HepG2 (cell line): ENCODE results near the gene ZNF638. TPM values are rescaled to one million over a fixed set of nuclear protein-coding genes. Genes with fewer than 3 reads are reported as not detected.
A peak's percentile ranks its signal among the peaks of the same experiment; 100 is the strongest.

Source experiments
- BRCA1 ChIP-seq: sonication (generic); formaldehyde crosslinking; IDR thresholded peaks from 2 replicates; pipeline ENCODE4 v1.4.0; 2020; ENCODE audit warnings: missing genetic modification reagents
- CBFB ChIP-seq: sonication (generic); formaldehyde crosslinking; IDR thresholded peaks from 2 replicates; pipeline ENCODE4 v1.4.0; 2020; ENCODE audit warnings: missing genetic modification reagents
- HMG20B ChIP-seq: conservative IDR thresholded peaks from 2 replicates; pipeline ENCODE4 v1.6.1; 2016; ENCODE audit warnings: missing genetic modification reagents, missing compliant biosample characterization
- KLF16 ChIP-seq, 2 experiments: sonication (generic) in 1 of 2; formaldehyde crosslinking in 1 of 2; IDR thresholded peaks; 2 replicates each; pipeline versions ENCODE4 v1.6.1 to v1.8.0; 2016 to 2023; ENCODE audit warnings: missing genetic modification reagents in 2 of 2, missing compliant biosample characterization in 1 of 2
- MAZ ChIP-seq, 2 experiments: sonication (generic) in 1 of 2; formaldehyde crosslinking in 1 of 2; IDR thresholded peaks; 2 replicates each; pipeline versions ENCODE4 v1.5.0 to v1.6.1; 2012 to 2020; ENCODE audit warnings: low read depth in 2 of 2, mild to moderate bottlenecking in 2 of 2, borderline replicate concordance in 1 of 2, improper control_type of control experiment in 1 of 2, low read length in 1 of 2, missing genetic modification reagents in 1 of 2, moderate library complexity in 1 of 2
- POLR2G ChIP-seq: fragments of 200-400 bp; formaldehyde crosslinking; IDR thresholded peaks from 2 replicates; pipeline ENCODE4 v1.6.1; 2018; ENCODE audit warnings: mild to moderate bottlenecking, low read depth, low read length, moderate library complexity
- RARA ChIP-seq: IDR thresholded peaks from 2 replicates; pipeline ENCODE4 v1.6.1; 2016; ENCODE audit warnings: missing genetic modification reagents, missing compliant biosample characterization
- RELA ChIP-seq: sonication (generic); formaldehyde crosslinking; IDR thresholded peaks from 2 replicates; pipeline ENCODE4 v1.4.0; 2020; ENCODE audit warnings: missing genetic modification reagents
- REST ChIP-seq, 2 experiments: IDR thresholded peaks; 2 replicates each; pipeline ENCODE4 v1.6.1; 2011 to 2012; ENCODE audit warnings: low read length in 2 of 2, borderline replicate concordance in 1 of 2, low read depth in 1 of 2, mild to moderate bottlenecking in 1 of 2, moderate library complexity in 1 of 2
- SAFB2 ChIP-seq: sonication (generic); formaldehyde crosslinking; IDR thresholded peaks from 2 replicates; pipeline ENCODE4 v1.5.1; 2020; ENCODE audit warnings: missing genetic modification reagents, low read depth, mild to moderate bottlenecking, borderline replicate concordance
- ZBTB26 ChIP-seq: IDR thresholded peaks from 2 replicates; pipeline ENCODE4 v1.6.1; 2016; ENCODE audit warnings: missing compliant biosample characterization, missing genetic modification reagents, borderline replicate concordance
- ZBTB43 ChIP-seq: sonication (generic); formaldehyde crosslinking; conservative IDR thresholded peaks from 2 replicates; pipeline ENCODE4 v1.4.0; 2020; ENCODE audit warnings: missing genetic modification reagents
- ZNF563 ChIP-seq: sonication (generic); formaldehyde crosslinking; IDR thresholded peaks from 2 replicates; pipeline ENCODE4 v1.8.0; 2022; ENCODE audit warnings: mild to moderate bottlenecking, moderate library complexity, missing genetic modification reagents
- ZNF766 ChIP-seq: sonication (generic); formaldehyde crosslinking; IDR thresholded peaks from 2 replicates; pipeline ENCODE4 v1.5.0; 2020; ENCODE audit warnings: missing genetic modification reagents, borderline replicate concordance
- ZNF83 ChIP-seq: sonication (generic); formaldehyde crosslinking; IDR thresholded peaks from 2 replicates; pipeline ENCODE4 v1.4.0; 2020; ENCODE audit warnings: missing genetic modification reagents, mild to moderate bottlenecking, borderline replicate concordance
- polyA plus RNA-seq, 8 experiments: library from polyadenylated mRNA; depleted of rRNA in 3 of 8; stranded (reverse) in 7 of 8; unstranded in 1 of 8; fragments of >200 nt; fragmentation: Illumina TruSeq in 4 of 8; extraction: Trizol in 4 of 8; gene quantifications; 2 replicates each; pipeline versions ENCODE4 v1.2.1 to v1.2.3, GENCODE V29; 2011 to 2016; ENCODE audit warnings: low read depth in 4 of 8, missing spikeins in 1 of 8, mixed read lengths in 1 of 8; ENCODE audit not compliant: insufficient read depth in 1 of 8
- total RNA-seq, 5 experiments: library from RNA; depleted of rRNA; stranded (reverse); fragments of >200 nt; fragmentation: Illumina TruSeq; extraction: Trizol; gene quantifications; 2 replicates each; pipeline ENCODE4 v1.2.3, GENCODE V29; 2016; ENCODE audit warnings: low read depth in 1 of 5
- TF ChIP-seq, protein P1 (sequence below): sonication (generic); formaldehyde crosslinking; IDR thresholded peaks from 2 replicates; pipeline ENCODE4 v1.4.0; 2020; ENCODE audit warnings: missing genetic modification reagents, borderline replicate concordance
- TF ChIP-seq, protein P2 (sequence below): sonication (generic); formaldehyde crosslinking; IDR thresholded peaks from 2 replicates; pipeline ENCODE4 v1.5.0; 2020; ENCODE audit warnings: mild to moderate bottlenecking, missing genetic modification reagents

The ZNF638 gene
- total and polyA plus RNA-seq, 2 of the 13 experiments (the other 11 are each of a cell fraction or from before 2014, with no cell fraction given): 92.7 to 144 TPM

GRCh38 chr2:71348302-71348701 is 16.7 kb downstream of the ZNF638 start (continued):
- TF ChIP-seq, protein P1, sequence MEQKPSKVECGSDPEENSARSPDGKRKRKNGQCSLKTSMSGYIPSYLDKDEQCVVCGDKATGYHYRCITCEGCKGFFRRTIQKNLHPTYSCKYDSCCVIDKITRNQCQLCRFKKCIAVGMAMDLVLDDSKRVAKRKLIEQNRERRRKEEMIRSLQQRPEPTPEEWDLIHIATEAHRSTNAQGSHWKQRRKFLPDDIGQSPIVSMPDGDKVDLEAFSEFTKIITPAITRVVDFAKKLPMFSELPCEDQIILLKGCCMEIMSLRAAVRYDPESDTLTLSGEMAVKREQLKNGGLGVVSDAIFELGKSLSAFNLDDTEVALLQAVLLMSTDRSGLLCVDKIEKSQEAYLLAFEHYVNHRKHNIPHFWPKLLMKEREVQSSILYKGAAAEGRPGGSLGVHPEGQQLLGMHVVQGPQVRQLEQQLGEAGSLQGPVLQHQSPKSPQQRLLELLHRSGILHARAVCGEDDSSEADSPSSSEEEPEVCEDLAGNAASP (CRISPR knock-in tag): 0 out of 2 replicates have a peak, but pooled peaks have one; percentile 44
- TF ChIP-seq ZNF766 (CRISPR knock-in tag) (no peak), ZNF83 (CRISPR knock-in tag) (no peak), HMG20B (CRISPR knock-in tag) (0 out of 2 replicates have a peak, but pooled peaks have one; percentile 22), RELA (CRISPR knock-in tag) (no peak), POLR2G (no peak), ZBTB26 (CRISPR knock-in tag) (no peak), BRCA1 (CRISPR knock-in tag) (no peak), ZNF563 (CRISPR knock-in tag) (no peak), KLF16 (CRISPR knock-in tag; IDR thresholded peaks at IDR 0.05) (peak in 1 of 2 experiments; percentile 50; a peak in 1 of 4 replicates), RARA (CRISPR knock-in tag) (peak; percentile 49), REST (IDR thresholded peaks at IDR 0.05; ENCODE audit: borderline replicate concordance in 1 of 2, low read depth in 1 of 2, low read length in 2 of 2) (peak; percentile 66 to 98), MAZ (IDR thresholded peaks at IDR 0.05; ENCODE audit: borderline replicate concordance, low read depth, low read length) (no peak), MAZ (CRISPR knock-in tag; IDR thresholded peaks at IDR 0.05; ENCODE audit: low read depth) (no peak), ZBTB43 (CRISPR knock-in tag) (0 out of 2 replicates have a peak, but pooled peaks have one; percentile 31), SAFB2 (CRISPR knock-in tag) (no peak), CBFB (CRISPR knock-in tag) (no peak)
- TF ChIP-seq, protein P2, sequence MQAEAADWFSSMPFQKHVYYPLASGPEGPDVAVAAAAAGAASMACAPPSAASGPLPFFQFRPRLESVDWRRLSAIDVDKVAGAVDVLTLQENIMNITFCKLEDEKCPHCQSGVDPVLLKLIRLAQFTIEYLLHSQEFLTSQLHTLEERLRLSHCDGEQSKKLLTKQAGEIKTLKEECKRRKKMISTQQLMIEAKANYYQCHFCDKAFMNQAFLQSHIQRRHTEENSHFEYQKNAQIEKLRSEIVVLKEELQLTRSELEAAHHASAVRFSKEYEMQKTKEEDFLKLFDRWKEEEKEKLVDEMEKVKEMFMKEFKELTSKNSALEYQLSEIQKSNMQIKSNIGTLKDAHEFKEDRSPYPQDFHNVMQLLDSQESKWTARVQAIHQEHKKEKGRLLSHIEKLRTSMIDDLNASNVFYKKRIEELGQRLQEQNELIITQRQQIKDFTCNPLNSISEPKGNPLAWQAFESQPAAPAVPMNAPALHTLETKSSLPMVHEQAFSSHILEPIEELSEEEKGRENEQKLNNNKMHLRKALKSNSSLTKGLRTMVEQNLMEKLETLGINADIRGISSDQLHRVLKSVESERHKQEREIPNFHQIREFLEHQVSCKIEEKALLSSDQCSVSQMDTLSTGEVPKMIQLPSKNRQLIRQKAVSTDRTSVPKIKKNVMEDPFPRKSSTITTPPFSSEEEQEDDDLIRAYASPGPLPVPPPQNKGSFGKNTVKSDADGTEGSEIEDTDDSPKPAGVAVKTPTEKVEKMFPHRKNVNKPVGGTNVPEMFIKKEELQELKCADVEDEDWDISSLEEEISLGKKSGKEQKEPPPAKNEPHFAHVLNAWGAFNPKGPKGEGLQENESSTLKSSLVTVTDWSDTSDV: no peak
